Upper lobe of left lung (tissue), 6 donors: ENCODE measurements around the gene FAM83G. TPM values are rescaled to one million over a fixed set of nuclear protein-coding genes. Genes with fewer than 3 reads are reported as not detected.
"Not testable (repeated sequence)": the region's sequence is repeated elsewhere in the genome, so short reads cannot be mapped to it uniquely, and the experiment has no call there.

Experiments
- ATAC-seq, 2 donors: fragments of 200-7000 bp; cut with Tn5 transposase; one replicate each; pipeline ENCODE4 v1.9.1; 2022; ENCODE audit warnings: mild to moderate bottlenecking in 2 of 2, moderate library complexity in 2 of 2; ENCODE audit not compliant: low FRiP score in 2 of 2
- DNase-seq, 2 donors: peaks; one replicate each; pipeline ENCODE4 v3.0.0-alpha.2; 2019 to 2020
- H3K27ac ChIP-seq, 4 donors: fragments of 200-600 bp; sonication (generic); one replicate each; pipeline ENCODE4 v1.5.1; 2016 to 2019
- H3K27me3 ChIP-seq, 4 donors: fragments of 200-600 bp; sonication (generic); one replicate each; pipeline ENCODE4 v1.5.1; 2017 to 2019
- H3K36me3 ChIP-seq, 4 donors: fragments of 200-600 bp; sonication (generic); one replicate each; pipeline ENCODE4 v1.5.1; 2016 to 2019
- H3K4me1 ChIP-seq, 4 donors: fragments of 200-600 bp; sonication (generic); one replicate each; pipeline ENCODE4 v1.5.1; 2018 to 2019
- H3K4me3 ChIP-seq, 4 donors: fragments of 200-600 bp; sonication (generic); one replicate each; pipeline ENCODE4 v1.5.1; 2017 to 2019; ENCODE audit warnings: mild to moderate bottlenecking in 2 of 4, moderate library complexity in 1 of 4
- H3K9me3 ChIP-seq, 4 donors: fragments of 200-600 bp; sonication (generic); one replicate each; pipeline ENCODE4 v1.5.1; 2018 to 2019
- CTCF ChIP-seq, 6 experiments: fragments of 450-650 bp in 4 of 6; fragments of 200-600 bp in 2 of 6; sonication (generic) in 2 of 6; IDR thresholded peaks; one replicate each; pipeline ENCODE4 v1.5.1; 2016 to 2019; ENCODE audit warnings: antibody characterized with exemption in 6 of 6
- POLR2A ChIP-seq, 4 donors: fragments of 450-650 bp; IDR thresholded peaks; one replicate each; pipeline ENCODE4 v1.5.1; 2016 to 2017; ENCODE audit warnings: antibody characterized with exemption in 4 of 4, mild to moderate bottlenecking in 2 of 4
- POLR2AphosphoS5 ChIP-seq, 2 donors: sonication (generic); formaldehyde crosslinking; IDR thresholded peaks; one replicate each; pipeline ENCODE4 v1.5.1; 2017; ENCODE audit warnings: antibody characterized with exemption in 2 of 2
- WGBS, 2 donors: methylation state at CpG; one replicate each; pipeline ENCODE4 v1.1.5; 2017 to 2018; 5-methylcytosine and 5-hydroxymethylcytosine counted together
- total RNA-seq, 6 donors: library from RNA; depleted of rRNA in 4 of 6; stranded (reverse); fragments of >200 nt in 4 of 6; gene quantifications; one replicate each; pipeline versions ENCODE4 v1.1.0 to v1.2.1, GENCODE V29; 2016 to 2021
- donor health status: DM: no; HTN: no; CAD: no; lungs with moderate emphysema.
- donor health status: DM: no; HTN: yes; CAD: no; lungs with severe emphysema.

Gene FAM83G
- total RNA-seq, result 10 to 100 TPM in 4 of 6 donors, 1 to 10 TPM in 2; 3.1 to 17.2 (median 11.2) TPM

GRCh38 chr17:19004421-19005136 is at the start of gene FAM83G:
Gene FAM83G (minus strand): TSS chr17:19004764. CDS start chr17:19004041, 723 bp downstream.
- DNase-seq, result peak; percentile 90 to 97
- Histone ChIP-seq H3K4me3 (peak within 1 kb of the TSS; percentile 3 to 77 (median 66)), H3K27me3 (no peaks in the 10 kb centered on the region), H3K4me1 (peaks cover 12 to 31% (median 15%) of the 10 kb centered on the region in 4 donors), H3K9me3 (no peaks in the 10 kb centered on the region), H3K27ac (peak within 1 kb of the TSS; percentile 52 to 85 (median 78)), H3K36me3 (no peaks in the 10 kb centered on the region)
- TF ChIP-seq CTCF (IDR thresholded peaks at IDR 0.05), result no peak
- peak; percentile 15 to 59 for TF ChIP-seq POLR2AphosphoS5 (IDR thresholded peaks at IDR 0.05)
- TF ChIP-seq POLR2A (IDR thresholded peaks at IDR 0.05), result peak in 3 of 4 donors; percentile 18 to 59 (median 28)
- WGBS, 2 donors, result 20 to 22% methylated on average over 1 to 19 of the region's 67 CpGs
- peak; percentile 72 to 86 for ATAC-seq

GRCh38 chr17:19048826-19049225 is 44.3 kb upstream of the FAM83G start:
- no CpG with 5 or more reads among the region's 7 CpGs for WGBS, 2 donors
- H3K4me1 ChIP-seq, H3K36me3 ChIP-seq, H3K9me3 ChIP-seq, H3K4me3 ChIP-seq, ATAC-seq, DNase-seq, H3K27ac ChIP-seq, H3K27me3 ChIP-seq: not testable (repeated sequence)

GRCh38 chr17:19047510-19047909 is 42.9 kb upstream of the FAM83G start:
- not testable (repeated sequence) for H3K4me3 ChIP-seq, H3K9me3 ChIP-seq, H3K36me3 ChIP-seq, H3K27me3 ChIP-seq, DNase-seq, ATAC-seq, H3K4me1 ChIP-seq, H3K27ac ChIP-seq
- 96 to 97% methylated on average over 5 of the region's 7 CpGs for WGBS, 2 donors

DNA sequence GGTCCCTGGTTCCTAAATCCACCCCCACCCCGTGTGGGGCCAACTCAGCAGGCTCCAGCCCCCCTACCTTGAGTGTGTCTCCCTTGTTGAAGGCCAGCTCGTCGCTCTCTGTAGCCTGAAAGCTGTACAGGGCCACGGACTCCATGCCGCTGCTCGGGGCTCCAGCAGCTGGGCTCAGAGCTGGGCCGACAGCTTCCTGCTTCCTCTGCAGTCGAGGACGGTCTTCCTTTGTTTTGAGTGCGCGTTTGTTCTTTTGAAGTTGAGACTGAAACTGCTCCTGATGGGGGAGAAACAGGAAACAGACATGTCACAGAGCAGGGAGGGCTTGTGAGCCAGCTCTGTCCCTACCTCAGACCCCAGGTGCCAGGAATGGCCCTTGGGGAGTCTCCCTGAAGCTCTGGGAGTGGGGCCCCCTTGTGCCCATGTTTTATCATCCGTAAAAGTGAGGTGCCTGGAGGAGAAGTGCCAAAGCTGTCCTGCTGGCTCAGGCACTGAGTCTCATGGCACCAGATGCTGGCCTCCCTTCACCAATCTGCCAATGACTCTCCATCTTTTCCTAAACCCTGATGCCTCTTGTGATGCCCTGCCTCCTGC is 42.3 kb upstream of the FAM83G start, which contains the start of gene GRAP:
GRAP (minus strand) TSS at position 176 of the 594 bp plus-strand sequence; CDS start at position 145, 31 bp downstream.
- not testable (repeated sequence) for H3K36me3 ChIP-seq, H3K27ac ChIP-seq, DNase-seq, H3K4me1 ChIP-seq, H3K9me3 ChIP-seq, H3K4me3 ChIP-seq, H3K27me3 ChIP-seq
- ATAC-seq, result peak in 1 of 2 donors; percentile 25
- WGBS, 2 donors, result no CpG with 5 or more reads among the region's 12 CpGs

DNA sequence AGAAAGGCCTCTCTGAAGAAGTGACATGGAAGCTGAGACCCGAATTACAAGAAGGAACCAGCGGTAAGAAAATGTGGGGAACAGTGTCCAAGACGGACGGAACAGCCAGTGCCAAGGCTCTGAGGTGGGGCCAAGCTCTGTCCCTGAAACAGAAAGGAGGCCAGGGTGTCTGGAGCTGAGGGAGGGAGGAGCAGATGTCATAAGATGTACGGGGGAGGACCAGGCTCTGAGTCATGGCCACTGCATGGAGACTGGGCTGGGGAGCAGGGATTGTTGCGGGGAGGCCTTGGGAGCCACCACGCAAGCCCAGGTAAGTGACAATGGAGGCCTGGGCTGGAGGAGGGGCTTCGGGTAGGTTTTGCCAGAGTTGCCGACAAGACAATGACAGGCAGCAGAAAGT is 40.1 kb upstream of the FAM83G start:
- not testable (repeated sequence) for ATAC-seq, H3K27me3 ChIP-seq, H3K27ac ChIP-seq, H3K4me3 ChIP-seq, H3K4me1 ChIP-seq, H3K36me3 ChIP-seq, H3K9me3 ChIP-seq, DNase-seq
- whole genome bisulfite sequencing, 2 donors, result no CpG with 5 or more reads among the region's 9 CpGs

- not testable (repeated sequence) for H3K27ac ChIP-seq, DNase-seq, ATAC-seq, H3K9me3 ChIP-seq, H3K4me1 ChIP-seq, H3K4me3 ChIP-seq, H3K36me3 ChIP-seq, H3K27me3 ChIP-seq
- no CpG with 5 or more reads among the region's 8 CpGs for WGBS, 2 donors
Observed at GRCh38 chr17:19043032-19043431, 38.5 kb upstream of the FAM83G start.

- ATAC-seq, H3K9me3 ChIP-seq, H3K27ac ChIP-seq, DNase-seq, H3K27me3 ChIP-seq, H3K4me3 ChIP-seq, H3K36me3 ChIP-seq, H3K4me1 ChIP-seq: not testable (repeated sequence)
- no CpG with 5 or more reads among the region's 14 CpGs for WGBS, 2 donors
Observed at GRCh38 chr17:19042369-19042768, 37.8 kb upstream of the FAM83G start.

DNA sequence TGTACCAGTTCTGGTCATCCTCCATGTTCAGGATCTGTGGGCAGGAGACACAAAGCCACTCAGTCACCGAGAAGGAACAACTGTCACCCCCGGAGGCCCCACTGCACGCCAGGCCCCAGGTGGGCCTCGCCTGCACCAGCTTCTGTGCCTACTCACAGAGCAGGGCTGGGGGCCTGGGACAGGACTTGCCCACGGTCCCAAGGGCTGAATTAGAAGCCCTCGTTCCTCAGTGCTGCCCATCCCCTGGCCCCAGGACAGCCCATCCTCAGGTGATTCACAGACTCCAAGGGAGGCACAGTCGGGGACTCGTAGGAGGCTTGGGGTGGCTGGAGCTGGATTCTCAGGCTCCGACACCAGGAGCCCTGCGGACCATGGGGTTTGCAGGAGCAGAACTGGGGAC is 37.3 kb upstream of the FAM83G start:
- no CpG with 5 or more reads among the region's 10 CpGs for WGBS, 2 donors
- not testable (repeated sequence) for ATAC-seq
- DNase-seq, result peak in 1 of 2 donors; percentile 25

DNA sequence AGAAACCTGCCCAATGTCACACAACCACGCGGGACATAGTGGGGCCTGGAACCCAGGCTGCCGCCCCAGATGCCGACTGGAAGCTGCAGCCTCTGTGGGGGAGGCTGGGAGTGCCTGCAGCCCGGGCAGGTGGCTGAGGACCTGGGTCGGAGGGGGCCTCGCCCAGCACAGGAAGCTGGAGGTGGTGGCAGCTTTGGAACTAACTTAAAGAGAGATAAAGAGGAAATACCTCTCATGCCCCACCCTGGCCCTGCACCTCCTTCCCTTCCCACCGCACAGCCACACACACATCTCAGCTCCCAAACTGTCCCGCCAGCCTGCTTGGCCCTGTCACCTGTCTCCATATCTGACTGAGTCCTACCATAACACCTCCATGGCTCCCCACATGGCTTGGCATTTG is 35.8 kb upstream of the FAM83G start:
- H3K27me3 ChIP-seq, H3K9me3 ChIP-seq, DNase-seq, H3K4me3 ChIP-seq, H3K36me3 ChIP-seq, ATAC-seq, H3K4me1 ChIP-seq, H3K27ac ChIP-seq: not testable (repeated sequence)
- no CpG with 5 or more reads among the region's 9 CpGs for WGBS, 2 donors

More for the DNA sequence above, 37.3 kb upstream of the FAM83G start:
- H3K27ac ChIP-seq, H3K4me3 ChIP-seq, H3K9me3 ChIP-seq, H3K27me3 ChIP-seq, H3K36me3 ChIP-seq, H3K4me1 ChIP-seq: not testable (repeated sequence)

DNA sequence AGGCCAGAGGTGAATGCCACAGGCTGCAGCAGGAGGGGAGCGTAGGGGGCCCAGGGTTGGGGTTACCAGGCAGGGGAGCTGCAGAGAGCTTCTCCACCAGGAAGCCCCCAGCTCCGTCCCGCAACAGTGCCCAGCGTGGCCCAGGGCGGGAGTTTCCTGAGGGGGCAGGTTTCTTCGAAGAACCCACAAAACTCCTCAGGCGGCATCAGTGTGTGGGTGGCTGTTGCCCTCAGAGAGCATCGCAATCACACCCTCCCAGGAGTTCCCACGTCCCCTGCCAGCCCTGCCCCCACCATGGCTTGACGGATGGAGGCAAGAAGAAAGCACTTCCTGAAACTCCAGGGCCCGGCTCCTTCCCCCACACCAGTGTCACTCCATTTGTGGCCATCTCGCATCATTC is 34.2 kb upstream of the FAM83G start:
- not testable (repeated sequence) for H3K4me1 ChIP-seq, H3K36me3 ChIP-seq, H3K27me3 ChIP-seq, ATAC-seq, DNase-seq, H3K4me3 ChIP-seq, H3K27ac ChIP-seq, H3K9me3 ChIP-seq
- WGBS, 2 donors, result no CpG with 5 or more reads among the region's 12 CpGs

DNA sequence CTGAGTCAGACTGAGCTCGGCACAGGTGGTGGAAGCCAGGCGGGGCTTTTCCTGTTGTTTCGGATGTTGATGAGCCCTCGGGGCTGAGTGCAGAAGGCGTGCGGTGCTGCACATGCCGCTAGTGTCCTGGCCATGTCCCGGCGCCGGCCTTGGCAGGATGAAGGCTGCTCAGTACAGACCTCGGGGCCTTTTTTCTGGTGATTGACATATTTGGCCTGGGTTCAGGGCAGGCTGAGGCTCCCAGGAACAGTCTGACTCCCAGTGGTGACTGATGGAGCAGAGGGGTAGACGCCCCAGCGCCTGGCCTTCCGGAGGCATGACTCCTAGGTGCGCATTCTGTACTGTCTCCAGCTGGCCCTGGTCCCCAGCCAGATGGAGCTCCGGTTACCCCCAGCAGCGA is 33.4 kb upstream of the FAM83G start:
- H3K4me3 ChIP-seq, H3K9me3 ChIP-seq, H3K27me3 ChIP-seq, H3K4me1 ChIP-seq, H3K27ac ChIP-seq, H3K36me3 ChIP-seq, DNase-seq: not testable (repeated sequence)
- no CpG with 5 or more reads among the region's 17 CpGs for WGBS, 2 donors
- peak; percentile 6 to 33 for ATAC-seq

- H3K4me3 ChIP-seq, H3K9me3 ChIP-seq, H3K27me3 ChIP-seq, DNase-seq, H3K4me1 ChIP-seq, H3K36me3 ChIP-seq, H3K27ac ChIP-seq, ATAC-seq: not testable (repeated sequence)
- WGBS, 2 donors, result no CpG with 5 or more reads among the region's 6 CpGs
Observed at GRCh38 chr17:19037547-19037946, 33.0 kb upstream of the FAM83G start.
